Mammary epithelial cell (primary cell): ENCODE measurements around the gene TPCN1.

Experiments
- CTCF ChIP-seq, 2 donors: IDR thresholded peaks in 1 of 2; conservative IDR thresholded peaks in 1 of 2; 2 replicates each; pipeline ENCODE4 v1.5.1; 2011 to 2012; ENCODE audit warnings: inconsistent platforms in 2 of 2, low read length in 2 of 2, mild to moderate bottlenecking in 2 of 2, control low read depth in 1 of 2, low read depth in 1 of 2; ENCODE audit not compliant: insufficient read depth in 1 of 2; ENCODE audit errors: extremely low read depth in 1 of 2
- EZH2 ChIP-seq: IDR thresholded peaks from 2 replicates; pipeline ENCODE4 v1.6.1; 2012; ENCODE audit warnings: low read length, inconsistent platforms, borderline replicate concordance

DNA sequence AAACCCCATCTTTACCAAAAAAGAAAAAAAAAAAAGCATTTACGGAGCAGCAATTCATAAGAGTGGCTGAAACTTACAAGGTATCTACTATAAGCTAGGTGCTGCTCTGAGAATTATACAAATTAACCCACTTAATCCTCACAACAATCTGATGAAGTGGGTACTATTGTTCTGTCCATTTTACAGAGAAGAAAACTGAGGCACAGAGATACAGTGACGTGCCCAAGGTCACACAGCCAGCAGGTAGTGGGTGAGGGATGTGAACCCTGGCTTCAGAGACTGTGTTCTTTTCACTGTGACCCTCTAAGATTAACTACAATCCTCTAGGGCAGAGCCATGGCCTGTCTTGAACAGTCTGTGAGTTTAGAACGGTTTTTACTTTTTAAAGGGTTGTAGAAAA lies 39.3 kb upstream of the TPCN1 start:
- TF ChIP-seq CTCF (conservative IDR thresholded peaks at IDR 0.05 in 1 of 2, IDR thresholded peaks at IDR 0.05 in 1 of 2; ENCODE audit: extremely low read depth in 1 of 2, insufficient read depth in 1 of 2, low read depth in 1 of 2, low read length in 2 of 2): no peak
- TF ChIP-seq EZH2: no peak
